ENCODE measurements around the gene PLAC9.

DNA sequence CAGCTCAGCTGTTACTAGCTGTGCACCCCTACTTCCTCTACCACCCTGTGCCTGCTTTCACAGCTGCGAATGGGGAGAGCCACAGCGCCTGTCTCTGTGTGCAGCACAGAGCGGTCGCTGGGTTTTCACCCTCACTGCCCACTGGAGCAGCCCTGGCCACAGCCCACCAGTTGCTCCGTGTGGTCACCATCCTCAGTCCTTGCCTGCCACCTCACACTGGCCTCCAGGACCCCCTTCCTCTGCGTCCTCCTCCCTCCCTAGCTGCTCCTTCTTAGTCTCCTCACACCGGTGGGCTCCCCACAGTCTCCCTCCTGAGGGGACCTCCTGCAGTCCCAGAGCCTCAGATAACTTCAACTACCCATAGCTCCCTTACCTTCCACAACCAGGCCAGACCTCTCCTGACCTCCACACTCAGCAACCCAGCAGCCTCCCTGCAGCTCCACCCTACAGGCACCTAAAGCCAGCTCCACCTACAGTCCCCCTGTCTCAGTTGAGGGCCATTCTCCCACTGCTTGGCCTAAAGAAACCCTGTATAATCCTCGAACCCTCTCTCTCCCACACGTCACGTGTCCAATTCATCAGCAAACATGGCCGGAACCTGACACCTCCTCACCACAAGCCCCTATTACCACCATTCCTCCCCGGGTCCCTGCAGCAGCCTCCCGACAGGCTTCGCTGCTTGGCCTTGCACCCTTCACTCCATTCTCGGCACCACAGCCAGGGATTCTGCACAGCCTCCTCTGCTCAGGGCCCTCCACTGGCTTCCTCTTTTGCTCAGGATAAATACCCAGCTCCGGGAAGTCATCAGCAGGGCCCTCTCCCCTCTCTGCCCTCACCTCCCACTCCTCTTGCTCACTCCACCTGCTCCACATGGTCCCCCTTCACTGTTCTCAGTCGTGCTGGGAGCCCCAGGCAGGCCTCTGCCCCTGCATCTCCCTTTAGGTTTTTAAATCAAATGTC is 28.1 kb downstream of the PLAC9 start:
- TF ChIP-seq, protein P1, sequence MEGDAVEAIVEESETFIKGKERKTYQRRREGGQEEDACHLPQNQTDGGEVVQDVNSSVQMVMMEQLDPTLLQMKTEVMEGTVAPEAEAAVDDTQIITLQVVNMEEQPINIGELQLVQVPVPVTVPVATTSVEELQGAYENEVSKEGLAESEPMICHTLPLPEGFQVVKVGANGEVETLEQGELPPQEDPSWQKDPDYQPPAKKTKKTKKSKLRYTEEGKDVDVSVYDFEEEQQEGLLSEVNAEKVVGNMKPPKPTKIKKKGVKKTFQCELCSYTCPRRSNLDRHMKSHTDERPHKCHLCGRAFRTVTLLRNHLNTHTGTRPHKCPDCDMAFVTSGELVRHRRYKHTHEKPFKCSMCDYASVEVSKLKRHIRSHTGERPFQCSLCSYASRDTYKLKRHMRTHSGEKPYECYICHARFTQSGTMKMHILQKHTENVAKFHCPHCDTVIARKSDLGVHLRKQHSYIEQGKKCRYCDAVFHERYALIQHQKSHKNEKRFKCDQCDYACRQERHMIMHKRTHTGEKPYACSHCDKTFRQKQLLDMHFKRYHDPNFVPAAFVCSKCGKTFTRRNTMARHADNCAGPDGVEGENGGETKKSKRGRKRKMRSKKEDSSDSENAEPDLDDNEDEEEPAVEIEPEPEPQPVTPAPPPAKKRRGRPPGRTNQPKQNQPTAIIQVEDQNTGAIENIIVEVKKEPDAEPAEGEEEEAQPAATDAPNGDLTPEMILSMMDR (conservative IDR thresholded peaks at IDR 0.05; ENCODE audit: low read depth in 2 of 2) = no peak
- TF ChIP-seq, protein P2, sequence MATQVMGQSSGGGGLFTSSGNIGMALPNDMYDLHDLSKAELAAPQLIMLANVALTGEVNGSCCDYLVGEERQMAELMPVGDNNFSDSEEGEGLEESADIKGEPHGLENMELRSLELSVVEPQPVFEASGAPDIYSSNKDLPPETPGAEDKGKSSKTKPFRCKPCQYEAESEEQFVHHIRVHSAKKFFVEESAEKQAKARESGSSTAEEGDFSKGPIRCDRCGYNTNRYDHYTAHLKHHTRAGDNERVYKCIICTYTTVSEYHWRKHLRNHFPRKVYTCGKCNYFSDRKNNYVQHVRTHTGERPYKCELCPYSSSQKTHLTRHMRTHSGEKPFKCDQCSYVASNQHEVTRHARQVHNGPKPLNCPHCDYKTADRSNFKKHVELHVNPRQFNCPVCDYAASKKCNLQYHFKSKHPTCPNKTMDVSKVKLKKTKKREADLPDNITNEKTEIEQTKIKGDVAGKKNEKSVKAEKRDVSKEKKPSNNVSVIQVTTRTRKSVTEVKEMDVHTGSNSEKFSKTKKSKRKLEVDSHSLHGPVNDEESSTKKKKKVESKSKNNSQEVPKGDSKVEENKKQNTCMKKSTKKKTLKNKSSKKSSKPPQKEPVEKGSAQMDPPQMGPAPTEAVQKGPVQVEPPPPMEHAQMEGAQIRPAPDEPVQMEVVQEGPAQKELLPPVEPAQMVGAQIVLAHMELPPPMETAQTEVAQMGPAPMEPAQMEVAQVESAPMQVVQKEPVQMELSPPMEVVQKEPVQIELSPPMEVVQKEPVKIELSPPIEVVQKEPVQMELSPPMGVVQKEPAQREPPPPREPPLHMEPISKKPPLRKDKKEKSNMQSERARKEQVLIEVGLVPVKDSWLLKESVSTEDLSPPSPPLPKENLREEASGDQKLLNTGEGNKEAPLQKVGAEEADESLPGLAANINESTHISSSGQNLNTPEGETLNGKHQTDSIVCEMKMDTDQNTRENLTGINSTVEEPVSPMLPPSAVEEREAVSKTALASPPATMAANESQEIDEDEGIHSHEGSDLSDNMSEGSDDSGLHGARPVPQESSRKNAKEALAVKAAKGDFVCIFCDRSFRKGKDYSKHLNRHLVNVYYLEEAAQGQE (IDR thresholded peaks at IDR 0.05; ENCODE audit: unreplicated experiment) = no peak
- TF ChIP-seq ZNF114 (CRISPR knock-in tag; IDR thresholded peaks at IDR 0.05) = no peak
- TF ChIP-seq EZH2 (IDR thresholded peaks at IDR 0.05; ENCODE audit: low read depth, unreplicated experiment) = no peak
- no peak for TF ChIP-seq POLR2AphosphoS5 (IDR thresholded peaks at IDR 0.05; ENCODE audit: low read depth)
- TF ChIP-seq EZH2phosphoT487 (IDR thresholded peaks at IDR 0.05; ENCODE audit: unreplicated experiment) = no peak
- TF ChIP-seq CREB1 (CRISPR knock-in tag; IDR thresholded peaks at IDR 0.05; ENCODE audit: low read depth) = no peak
- TF ChIP-seq NANOG (IDR thresholded peaks at IDR 0.05; ENCODE audit: borderline replicate concordance) = no peak
